Right lobe of liver (tissue), 4 donors: Measurements from ENCODE around the gene CCR1.

Experiments used
- CTCF ChIP-seq, 4 donors: fragments of 200-600 bp in 3 of 4; fragments of 450-650 bp in 1 of 4; IDR thresholded peaks; one replicate each; pipeline versions ENCODE4 v1.5.1 to v1.8.0; 2016 to 2022; ENCODE audit warnings: antibody characterized with exemption in 4 of 4, mild to moderate bottlenecking in 2 of 4
- POLR2A ChIP-seq: fragments of 450-650 bp; IDR thresholded peaks from one replicate; pipeline ENCODE4 v1.6.1; 2017; ENCODE audit warnings: antibody characterized with exemption, mild to moderate bottlenecking
- donor health status: DM: no; HTN: no; CAD: no.
- donor health status: DM: no; HTN: no; CAD: no.
- donor health status: DM: no; HTN: yes; CAD: no.

DNA sequence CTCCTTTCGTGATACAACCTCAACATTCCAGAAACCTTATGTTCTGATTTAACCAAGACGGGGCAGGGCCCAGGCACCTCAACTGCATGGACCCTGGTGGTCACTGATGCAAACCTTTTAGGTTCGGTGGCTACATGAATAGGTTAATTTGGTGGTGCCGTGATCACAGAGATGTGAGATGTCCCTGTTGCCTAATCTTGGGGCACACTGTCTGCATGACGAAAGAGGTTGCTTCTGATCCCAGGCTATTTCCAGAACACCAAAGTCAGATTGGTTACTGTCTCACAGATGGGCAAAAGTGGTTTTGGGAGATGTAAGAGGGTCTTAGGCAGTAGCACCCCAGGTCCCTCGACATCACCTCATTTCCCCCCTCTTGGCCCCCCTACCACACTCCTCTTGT, 4.0 kb upstream of the CCR1 start:
- TF ChIP-seq POLR2A (no peak), CTCF (IDR thresholded peaks at IDR 0.05) (no peak)
